ENCODE measurements around the gene COG8. TPM values are rescaled to one million over a fixed set of nuclear protein-coding genes. Genes with fewer than 3 reads are reported as not detected.

The COG8 gene
- total RNA-seq, 1 donor from 2014 or later: 58.6 TPM

- no peak for DNase-seq (ENCODE audit: low spot score, unreplicated experiment)
- no peak overlapping the region for H3K4me3 Mint-ChIP-seq (ENCODE audit: low read depth)
- peaks cover 23% of the 10 kb centered on the region for H3K36me3 Mint-ChIP-seq (ENCODE audit: insufficient read depth)
Observed at GRCh38 chr16:69320740-69321073, 18.7 kb downstream of the COG8 start.

GRCh38 chr16:69319826-69320739 is 19.3 kb downstream of the COG8 start:
- H3K4me3 Mint-ChIP-seq (ENCODE audit: low read depth): no peak overlapping the region
- no peak for DNase-seq (ENCODE audit: low spot score, unreplicated experiment)
- TF ChIP-seq CTCF (IDR thresholded peaks at IDR 0.05; ENCODE audit: unreplicated experiment): no peak
- no peaks in the 10 kb centered on the region for H3K27me3 Mint-ChIP-seq
- H3K27ac Mint-ChIP-seq: no peak overlapping the region
- H3K4me1 Mint-ChIP-seq (ENCODE audit: low read depth): no peaks in the 10 kb centered on the region
- H3K36me3 Mint-ChIP-seq (ENCODE audit: insufficient read depth): peaks cover 21% of the 10 kb centered on the region
- H3K9me3 Mint-ChIP-seq (ENCODE audit: low read depth): no peaks in the 10 kb centered on the region

More at GRCh38 chr16:69320740-69321073, 18.7 kb downstream of the COG8 start:
- Mint-ChIP-seq H3K27me3 (no peaks in the 10 kb centered on the region), H3K9me3 (ENCODE audit: low read depth) (no peaks in the 10 kb centered on the region), H3K27ac (peak overlapping the region; percentile 65), H3K4me1 (ENCODE audit: low read depth) (no peaks in the 10 kb centered on the region)
- no peak for TF ChIP-seq CTCF (IDR thresholded peaks at IDR 0.05; ENCODE audit: unreplicated experiment)

- peak overlapping the region; percentile 7 for H3K27ac Mint-ChIP-seq
- peaks cover 21% of the 10 kb centered on the region for H3K36me3 Mint-ChIP-seq (ENCODE audit: insufficient read depth)
- H3K9me3 Mint-ChIP-seq (ENCODE audit: low read depth): no peaks in the 10 kb centered on the region
- no peak overlapping the region for H3K4me3 Mint-ChIP-seq (ENCODE audit: low read depth)
- no peak for TF ChIP-seq CTCF (IDR thresholded peaks at IDR 0.05; ENCODE audit: unreplicated experiment)
- no peak for DNase-seq (ENCODE audit: low spot score, unreplicated experiment)
- no peaks in the 10 kb centered on the region for H3K27me3 Mint-ChIP-seq
- H3K4me1 Mint-ChIP-seq (ENCODE audit: low read depth): no peaks in the 10 kb centered on the region
Observed at GRCh38 chr16:69319381-69319780, 20.0 kb downstream of the COG8 start.

- no peak overlapping the region for H3K4me3 Mint-ChIP-seq (ENCODE audit: low read depth)
- H3K36me3 Mint-ChIP-seq (ENCODE audit: insufficient read depth): peaks cover 21% of the 10 kb centered on the region
- DNase-seq (ENCODE audit: low spot score, unreplicated experiment): no peak
- no peaks in the 10 kb centered on the region for H3K9me3 Mint-ChIP-seq (ENCODE audit: low read depth)
- no peaks in the 10 kb centered on the region for H3K4me1 Mint-ChIP-seq (ENCODE audit: low read depth)
- no peak overlapping the region for H3K27ac Mint-ChIP-seq
- H3K27me3 Mint-ChIP-seq: no peaks in the 10 kb centered on the region
- TF ChIP-seq CTCF (IDR thresholded peaks at IDR 0.05; ENCODE audit: unreplicated experiment): no peak
Observed at GRCh38 chr16:69318911-69319289, 20.5 kb downstream of the COG8 start.

- Mint-ChIP-seq H3K4me3 (ENCODE audit: low read depth) (no peak overlapping the region), H3K27ac (no peak overlapping the region), H3K9me3 (ENCODE audit: low read depth) (no peaks in the 10 kb centered on the region), H3K36me3 (ENCODE audit: insufficient read depth) (peaks cover 21% of the 10 kb centered on the region), H3K4me1 (ENCODE audit: low read depth) (no peaks in the 10 kb centered on the region), H3K27me3 (no peaks in the 10 kb centered on the region)
- TF ChIP-seq CTCF (IDR thresholded peaks at IDR 0.05; ENCODE audit: unreplicated experiment): no peak
- no peak for DNase-seq (ENCODE audit: low spot score, unreplicated experiment)
Observed at GRCh38 chr16:69318177-69318910, 21.0 kb downstream of the COG8 start.
